ENCODE data around the gene SEMA3C.
A peak's percentile ranks its signal among the peaks of the same experiment; 100 is the strongest.
"Not testable (repeated sequence)": the region's sequence is repeated elsewhere in the genome, so short reads cannot be mapped to it uniquely, and the experiment has no call there.

Gene SEMA3C

GRCh38 chr7:80926955-80927354, 8.1 kb upstream of the SEMA3C start:
- DNase-seq (ENCODE audit: low spot score): not testable (repeated sequence)

GRCh38 chr7:80924090-80924489, 5.2 kb upstream of the SEMA3C start:
- DNase-seq (ENCODE audit: low spot score): no peak

- DNase-seq (ENCODE audit: low spot score): no peak
Observed at GRCh38 chr7:80923211-80923612, 4.4 kb upstream of the SEMA3C start.

DNA sequence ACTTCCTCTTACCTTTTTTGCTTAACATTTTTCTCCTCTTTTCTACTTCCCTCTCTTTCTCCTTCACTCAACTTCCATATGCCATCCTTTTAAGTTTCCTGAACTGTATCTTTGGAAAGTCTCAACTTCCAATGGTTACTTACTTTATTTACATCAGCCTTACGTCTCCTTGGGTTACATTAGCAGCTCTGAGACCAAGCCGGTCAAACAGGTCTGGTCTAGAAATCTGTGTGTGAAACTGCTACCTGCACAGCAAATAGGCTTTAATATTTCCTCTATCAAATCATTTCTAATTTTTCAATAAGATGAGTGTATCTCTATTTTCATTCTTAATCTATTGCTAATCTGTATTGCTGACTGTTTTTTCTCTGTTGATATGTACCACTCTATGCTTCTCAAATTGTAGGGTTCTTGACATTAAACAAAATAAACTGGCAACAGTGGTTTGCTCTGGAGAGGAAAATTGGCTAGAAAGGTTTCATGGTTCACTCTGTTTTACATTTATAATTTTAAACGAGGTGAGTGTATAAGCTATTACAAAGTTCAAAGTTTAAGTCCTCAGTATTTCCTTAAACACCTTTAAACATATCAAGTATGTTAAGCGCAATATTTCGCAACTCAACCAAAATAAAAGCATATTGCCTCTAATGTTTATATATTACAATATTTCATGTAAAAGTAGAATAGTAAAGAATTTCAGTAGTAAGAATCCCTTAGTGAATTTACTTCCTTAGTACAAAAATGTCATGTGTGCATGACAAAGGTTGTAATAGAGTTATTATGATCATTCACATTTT, 3.6 kb upstream of the SEMA3C start:
- no peak for DNase-seq (ENCODE audit: low spot score)

DNA sequence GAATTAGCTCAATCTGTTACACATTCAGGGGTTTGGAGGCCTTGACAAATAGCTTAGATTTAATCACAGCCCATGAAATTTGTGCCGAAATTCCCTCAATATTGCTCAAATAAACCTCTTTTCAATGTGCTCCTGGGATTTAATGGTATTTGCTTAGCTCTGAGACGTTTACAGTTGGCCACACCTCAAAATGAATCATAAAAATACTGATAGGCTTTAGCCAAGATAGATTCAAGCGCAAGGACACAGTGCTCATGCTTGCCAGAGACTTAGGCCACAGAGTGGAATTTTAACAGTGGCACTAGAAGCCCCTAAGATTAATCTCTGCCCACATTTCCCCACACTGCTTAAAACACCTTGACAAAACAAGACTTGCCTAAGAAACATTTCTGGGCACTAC, 2.3 kb upstream of the SEMA3C start:
- no peak for DNase-seq (ENCODE audit: low spot score)

DNA sequence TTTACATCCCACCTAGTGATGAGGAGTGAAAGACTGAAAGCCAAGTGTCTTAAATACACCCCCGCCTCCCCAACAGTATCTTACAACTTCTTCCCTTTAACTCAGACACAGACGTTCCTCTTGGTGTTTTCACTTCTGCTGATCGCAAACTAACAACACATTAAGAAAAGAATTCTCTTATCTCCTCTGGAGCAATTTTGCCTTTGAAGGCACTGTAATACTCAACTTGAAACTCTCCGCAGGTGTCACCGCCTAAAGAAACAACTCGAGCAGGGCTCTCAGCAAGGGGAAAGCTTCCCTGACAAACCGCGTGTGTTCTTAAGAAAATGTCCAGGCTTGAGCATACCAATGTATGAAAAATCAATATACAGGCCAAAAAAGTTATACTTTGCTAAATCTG, 452 bp downstream of the SEMA3C start:
- DNase-seq (ENCODE audit: low spot score): no peak

DNA sequence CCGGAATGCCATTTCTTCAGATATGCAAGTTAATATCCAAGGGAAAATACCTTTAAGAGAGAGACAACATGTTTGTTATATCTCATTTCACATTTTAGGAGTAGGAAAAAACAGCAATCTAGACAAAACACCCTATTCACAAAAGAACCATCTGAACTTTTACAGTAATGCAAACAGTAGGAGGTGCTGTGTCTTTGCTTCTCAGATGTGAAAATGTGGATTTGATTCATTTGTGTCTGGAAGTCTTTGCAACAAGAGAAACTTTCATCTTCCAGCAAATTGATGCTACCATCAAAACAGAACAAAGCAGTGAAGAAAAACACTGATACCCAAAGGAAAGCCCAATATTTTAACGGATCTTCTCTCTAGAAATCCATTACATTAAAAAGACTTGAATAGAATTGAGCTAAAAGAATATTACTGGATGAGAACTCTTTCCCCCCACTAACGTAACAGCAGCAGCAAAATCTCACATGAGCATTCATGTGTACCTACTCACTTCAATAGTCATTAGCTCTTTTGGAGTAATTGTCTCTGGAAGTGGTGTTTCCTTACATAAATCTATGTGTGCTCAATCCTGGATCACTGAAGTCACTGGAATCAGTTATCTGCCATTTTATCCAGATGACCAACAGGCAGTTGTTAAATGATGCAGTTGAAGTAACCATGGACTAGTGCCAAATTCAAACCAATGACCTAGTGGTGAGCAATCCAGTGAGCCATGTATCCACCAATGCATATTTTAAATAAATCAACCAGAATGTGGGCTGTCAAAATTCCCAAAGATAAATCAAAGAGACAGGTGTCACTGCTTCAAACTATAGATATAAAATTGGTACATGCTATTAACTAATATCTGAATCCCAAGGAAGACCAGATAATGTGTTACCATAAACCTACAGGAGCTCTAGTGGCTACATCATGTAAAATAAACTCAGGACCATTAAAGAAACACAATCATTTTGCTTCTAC, 1.8 kb downstream of the SEMA3C start:
- DNase-seq (ENCODE audit: low spot score): peak; percentile 36

DNA sequence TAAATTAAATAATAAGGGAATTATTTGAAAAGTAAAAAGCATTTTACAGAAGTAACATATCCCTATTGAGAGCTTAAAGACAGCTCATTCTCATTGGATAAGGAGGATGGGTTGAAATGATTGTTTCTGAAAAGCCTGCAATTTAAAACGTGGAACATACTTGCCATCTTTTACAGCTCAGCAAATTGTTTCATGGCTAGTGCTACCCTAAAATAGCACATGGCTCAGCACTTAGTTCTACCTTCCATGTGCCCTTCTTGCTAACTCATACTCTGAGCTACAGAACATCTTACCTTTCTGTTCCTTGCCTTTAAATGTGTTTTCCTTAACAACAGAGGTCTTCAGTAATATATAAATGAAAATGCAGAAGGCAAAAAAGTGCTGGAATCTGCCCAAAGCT, 8.6 kb downstream of the SEMA3C start:
- DNase-seq (ENCODE audit: low spot score): no peak

DNA sequence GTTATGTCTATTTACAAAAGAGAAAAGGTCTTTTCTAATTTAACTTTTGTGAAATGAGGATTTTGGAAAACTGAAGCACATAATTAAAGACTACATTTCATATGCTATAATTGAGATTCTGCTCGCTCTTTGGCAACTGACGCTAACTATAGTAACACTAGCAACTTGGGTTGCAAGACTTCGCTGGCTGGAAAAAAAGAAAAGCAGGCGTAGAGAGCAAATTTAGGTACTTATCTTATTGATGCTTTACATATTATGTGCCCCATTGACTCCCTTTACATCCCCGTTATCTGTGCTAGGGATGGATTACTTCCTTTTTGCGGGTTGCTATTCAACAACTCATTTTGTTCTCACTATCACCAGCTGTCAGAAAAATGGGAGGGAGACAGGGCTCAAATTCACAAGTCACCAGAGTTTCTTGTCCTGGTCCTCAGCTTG, 10.5 kb downstream of the SEMA3C start:
- no peak for DNase-seq (ENCODE audit: low spot score)

- DNase-seq (ENCODE audit: low spot score): no peak
Observed at GRCh38 chr7:80907612-80908011, 11.2 kb downstream of the SEMA3C start.

GRCh38 chr7:80907141-80907601, 11.7 kb downstream of the SEMA3C start:
- no peak for DNase-seq (ENCODE audit: low spot score)

- no peak for DNase-seq (ENCODE audit: low spot score)
Observed at GRCh38 chr7:80905334-80905733, 13.5 kb downstream of the SEMA3C start.

- no peak for DNase-seq (ENCODE audit: low spot score)
Observed at GRCh38 chr7:80902716-80903308, 16.0 kb downstream of the SEMA3C start.

GRCh38 chr7:80902019-80902418, 16.8 kb downstream of the SEMA3C start:
- no peak for DNase-seq (ENCODE audit: low spot score)

GRCh38 chr7:80900583-80901576, 18.0 kb downstream of the SEMA3C start:
- DNase-seq (ENCODE audit: low spot score): no peak

- DNase-seq (ENCODE audit: low spot score): no peak
Observed at GRCh38 chr7:80896906-80897598, 21.8 kb downstream of the SEMA3C start.

- no peak for DNase-seq (ENCODE audit: low spot score)
Observed at GRCh38 chr7:80895056-80895455, 23.8 kb downstream of the SEMA3C start.

GRCh38 chr7:80891259-80891544, 27.6 kb downstream of the SEMA3C start:
- DNase-seq (ENCODE audit: low spot score): no peak

- no peak for DNase-seq (ENCODE audit: low spot score)
Observed at GRCh38 chr7:80890426-80891258, 28.2 kb downstream of the SEMA3C start.

- no peak for DNase-seq (ENCODE audit: low spot score)
Observed at GRCh38 chr7:80889525-80889924, 29.3 kb downstream of the SEMA3C start.
